HG03175 (cell line): ENCODE measurements around the gene CNBP.

ENCODE experiments used
- ATAC-seq: cut with Tn5 transposase; IDR thresholded peaks from one replicate; pipeline ENCODE4 v1.9.1; 2021; ENCODE audit warnings: mild to moderate bottlenecking, moderate library complexity; ENCODE audit not compliant: unreplicated experiment

Gene CNBP

GRCh38 chr3:129132097-129132866 lies 51.4 kb downstream of the CNBP start:
- ATAC-seq: no peak

DNA sequence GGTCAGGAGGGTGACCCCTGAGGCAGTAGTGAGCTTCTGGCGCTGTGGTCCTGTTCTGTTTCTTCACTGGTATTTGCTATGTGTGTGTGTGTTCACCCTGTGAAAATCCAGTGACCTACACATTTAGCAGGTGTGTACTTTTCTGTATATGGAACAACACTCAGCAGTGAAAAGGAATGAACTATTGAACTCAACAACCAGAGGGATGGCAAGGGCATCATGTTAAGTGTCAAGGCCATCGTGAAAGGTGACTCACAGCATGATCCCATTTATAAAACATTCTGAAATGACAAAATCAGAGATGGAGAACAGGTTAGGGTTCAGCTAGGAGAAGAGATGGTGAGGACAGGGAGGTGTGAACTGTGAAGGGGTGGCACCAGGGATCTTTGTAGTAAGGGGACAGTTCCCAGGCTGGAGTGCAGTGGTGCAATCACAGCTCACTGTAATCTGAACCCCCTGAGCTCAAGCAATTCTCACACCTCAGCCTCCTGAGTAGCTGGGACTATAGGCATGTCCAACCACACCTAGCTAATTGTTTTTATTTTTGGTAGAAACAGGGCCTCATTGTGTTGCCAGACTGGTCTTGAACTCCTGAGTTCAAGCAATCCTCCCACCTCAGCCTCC lies 52.1 kb downstream of the CNBP start:
- no peak for ATAC-seq

GRCh38 chr3:129130291-129130813 lies 53.3 kb downstream of the CNBP start:
- ATAC-seq: no peak

DNA sequence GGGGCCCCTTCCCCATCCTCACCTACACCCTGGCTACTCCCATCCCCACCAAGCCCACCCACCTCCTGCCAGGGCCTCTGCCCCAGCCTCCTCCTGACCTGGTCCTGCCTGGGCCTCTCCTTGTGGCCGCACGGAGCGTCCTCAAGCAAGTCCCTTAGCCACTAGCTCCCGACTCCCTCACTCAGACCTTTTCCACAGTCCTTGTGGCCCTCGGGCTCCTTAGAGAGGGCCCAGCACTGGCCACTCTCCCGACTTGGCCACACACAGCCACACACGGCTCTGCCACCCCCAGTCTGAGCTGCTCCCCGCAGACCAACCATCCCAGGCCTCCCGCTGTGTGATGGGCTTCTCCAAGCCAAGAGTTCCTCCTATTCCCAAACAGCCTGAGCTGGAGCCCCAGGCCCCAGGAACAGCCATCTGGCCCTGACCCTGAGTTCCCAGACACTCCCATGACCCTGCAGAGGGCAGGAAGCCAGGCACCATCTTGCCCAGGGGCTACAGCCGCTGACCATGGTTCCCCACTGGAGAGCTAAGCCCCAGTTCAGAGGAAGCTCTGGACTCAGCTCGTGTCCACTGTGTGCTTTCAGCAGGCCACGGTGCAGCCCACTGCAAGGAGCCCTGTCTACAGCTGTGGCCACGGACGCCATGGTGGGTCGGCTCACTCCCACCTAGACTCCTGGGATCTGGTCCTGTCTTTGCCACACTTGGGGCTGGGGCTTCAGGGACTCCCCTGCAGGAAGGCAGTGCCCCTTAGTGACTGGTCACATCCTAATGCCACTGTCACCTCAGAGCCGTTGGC lies 55.1 kb downstream of the CNBP start:
- ATAC-seq: no peak

DNA sequence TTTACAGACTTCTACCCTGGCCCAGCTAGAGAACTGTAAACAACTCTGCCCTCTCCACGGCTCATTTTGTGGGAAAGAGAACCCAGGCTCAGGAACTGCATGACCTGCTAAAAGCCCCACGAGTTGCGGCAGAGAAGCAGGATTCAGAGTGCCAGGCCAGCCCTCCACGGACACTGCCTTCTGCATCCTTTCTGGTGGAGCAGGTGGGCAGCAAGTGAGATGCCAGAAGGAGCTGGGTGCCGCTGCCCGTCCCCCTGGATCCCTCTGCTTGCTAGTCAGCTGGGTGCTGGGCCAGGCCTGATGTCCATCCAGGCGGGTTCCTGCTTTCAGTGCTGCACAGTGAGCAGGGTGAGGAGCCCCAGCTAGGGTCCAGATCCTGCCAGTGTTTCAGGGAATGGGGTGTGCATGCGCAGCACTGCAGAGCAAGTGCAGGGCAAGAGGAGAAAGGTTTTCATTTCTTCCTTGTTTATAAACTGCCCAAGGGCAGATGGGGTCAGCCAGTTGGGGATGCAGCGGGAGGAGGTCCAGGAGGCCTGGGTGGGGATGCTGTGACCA lies 56.9 kb downstream of the CNBP start:
- ATAC-seq: no peak

- ATAC-seq: no peak
These were observed 60.2 kb downstream of the CNBP start for GRCh38 chr3:129123314-129124060.

GRCh38 chr3:129122412-129123011 lies 61.2 kb downstream of the CNBP start:
- no peak for ATAC-seq

DNA sequence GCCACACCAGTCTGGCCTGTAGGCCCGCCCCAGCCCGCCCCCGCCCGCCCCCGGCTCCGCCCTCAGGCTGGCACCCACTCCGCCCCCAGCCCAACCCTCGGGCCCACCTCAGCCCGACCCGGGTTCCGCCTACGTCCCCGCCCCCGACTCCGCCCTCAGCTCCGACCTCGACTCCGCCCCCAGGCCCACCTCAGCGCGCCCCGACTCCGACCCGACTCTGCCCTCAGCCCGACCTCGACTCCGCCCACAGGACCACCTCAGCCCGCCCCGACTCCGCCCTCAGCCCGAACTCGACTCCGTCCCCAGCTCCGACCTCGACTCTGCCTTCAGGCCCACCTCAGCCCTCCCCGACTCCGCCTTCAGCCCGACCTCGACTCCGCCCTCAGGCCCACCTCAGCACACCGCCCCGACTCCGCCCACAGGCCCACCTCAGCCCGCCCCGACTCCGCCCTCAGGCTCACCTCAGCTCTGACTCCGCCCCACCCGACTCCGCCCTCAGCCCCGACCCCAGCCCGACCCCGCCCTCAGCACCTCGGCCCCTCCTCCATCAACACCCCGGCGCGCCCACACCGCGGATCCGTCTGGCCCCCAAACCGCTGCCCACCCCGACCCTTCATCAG lies 61.8 kb downstream of the CNBP start, which contains the start of gene RAB43:
Gene RAB43 (minus strand): TSS at position 13 of the 620 bp plus-strand sequence. CDS start 315 bp downstream, outside the sequence.
- ATAC-seq: peak; percentile 45

DNA sequence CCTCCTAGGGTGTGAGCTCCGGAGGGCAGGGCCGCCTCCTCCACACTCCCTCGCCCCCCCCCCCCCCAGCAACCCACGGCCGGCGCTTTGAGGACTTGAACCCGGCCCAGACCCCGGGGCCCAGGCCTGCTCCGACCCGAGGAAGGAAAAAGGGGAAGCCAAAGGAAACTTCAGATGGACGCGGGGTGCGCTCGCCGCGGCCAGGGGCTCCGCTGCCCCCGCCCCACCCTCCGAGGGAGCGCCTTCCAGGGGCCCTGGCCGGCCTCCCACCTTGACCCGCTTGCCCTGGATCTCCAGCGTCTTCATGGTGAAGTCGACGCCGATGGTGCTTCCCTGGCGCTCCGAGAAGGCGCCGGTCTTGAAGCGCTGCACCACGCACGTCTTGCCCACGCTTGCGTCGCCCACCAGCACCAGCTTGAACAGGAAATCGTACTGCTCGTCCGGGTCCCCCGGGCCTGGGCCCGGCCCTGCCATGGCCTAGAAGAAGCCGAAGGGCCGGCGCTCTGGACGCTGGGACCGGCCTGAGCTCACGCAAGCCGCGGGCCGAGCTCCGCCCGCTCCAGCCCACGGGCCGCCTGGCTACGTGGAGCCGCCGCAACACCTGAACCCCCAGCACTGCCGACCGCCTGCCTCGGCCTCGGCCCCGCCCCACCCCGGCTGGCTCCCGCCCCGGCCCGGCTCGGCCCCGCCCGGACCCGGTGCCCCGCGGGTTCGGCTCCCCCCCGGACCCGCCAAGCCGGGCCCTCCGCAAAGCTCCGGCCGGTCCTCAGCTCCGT lies 62.5 kb downstream of the CNBP start:
- ATAC-seq: no peak

GRCh38 chr3:129120254-129121004 lies 63.3 kb downstream of the CNBP start:
- ATAC-seq: peak; percentile 72

DNA sequence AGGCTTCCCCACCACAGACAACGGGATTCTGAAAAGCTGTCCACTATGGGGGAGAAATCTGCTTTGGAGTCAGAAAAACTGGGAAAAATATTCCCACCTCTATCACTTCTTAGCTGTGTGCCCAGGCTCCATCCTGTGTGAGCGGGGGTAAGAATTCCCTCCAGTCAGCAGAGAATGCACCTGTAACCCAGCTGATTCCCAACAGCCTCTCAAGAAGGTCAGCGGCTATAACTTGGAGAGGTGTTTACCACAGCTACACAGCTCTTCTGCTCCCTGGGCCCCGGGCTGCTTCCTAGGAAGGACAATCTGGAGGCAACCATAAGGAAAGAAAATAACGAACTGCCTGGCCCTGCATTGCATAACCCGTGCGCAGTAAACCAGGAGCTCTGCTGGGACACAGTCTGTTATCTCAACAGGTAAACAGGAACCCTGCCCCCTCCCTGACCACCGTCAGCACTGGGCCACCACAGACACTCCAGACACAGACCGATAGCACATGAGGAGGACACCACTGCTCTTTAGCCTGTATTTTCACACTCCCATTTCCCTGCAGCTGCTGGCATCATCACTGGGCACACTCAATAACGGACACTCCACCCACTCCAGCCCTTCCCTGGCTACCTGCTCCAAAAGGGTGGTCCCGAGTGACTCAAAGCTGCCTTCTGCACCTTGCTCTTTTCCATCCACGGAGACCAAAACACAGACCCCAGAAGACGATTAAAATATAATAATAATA lies 64.2 kb downstream of the CNBP start:
- ATAC-seq: no peak

- no peak for ATAC-seq
These were observed 65.0 kb downstream of the CNBP start for GRCh38 chr3:129118745-129119144.
